ENCODE data around the gene GABBR2.
"Not testable (repeated sequence)": the region's sequence is repeated elsewhere in the genome, so short reads cannot be mapped to it uniquely, and the experiment has no call there.

GABBR2 gene

GRCh38 chr9:98275159-98275558 is 433.6 kb downstream of the GABBR2 start:
- Histone ChIP-seq H4K20me1 (ENCODE audit: insufficient read depth, low read length) (no peaks in the 10 kb centered on the region), H3K4me3 (ENCODE audit: low read length) (no peak overlapping the region), H3K9ac (ENCODE audit: low read length) (no peak overlapping the region), H3K4me2 (ENCODE audit: low read depth, low read length) (no peak overlapping the region), H2AFZ (ENCODE audit: low read length) (no peak overlapping the region), H3K9me3 (replicated peaks; ENCODE audit: insufficient read depth, low read length) (no peaks in the 10 kb centered on the region), H3K36me3 (replicated peaks; ENCODE audit: insufficient read depth, low read length) (no peaks in the 10 kb centered on the region), H3K27me3 (replicated peaks; ENCODE audit: insufficient read depth, low read length) (no peaks in the 10 kb centered on the region), H3K27ac (ENCODE audit: low read length) (no peak overlapping the region), H3K9me2 (replicated peaks; ENCODE audit: insufficient read depth, low read length) (no peaks in the 10 kb centered on the region), H3K4me1 (ENCODE audit: low read length) (no peaks in the 10 kb centered on the region), H3F3A (ENCODE audit: insufficient read depth, low read length) (no peaks in the 10 kb centered on the region), H3K79me2 (ENCODE audit: low read length) (no peaks in the 10 kb centered on the region)
- no peak for DNase-seq
- TF ChIP-seq EZH2 (optimal IDR thresholded peaks at IDR 0.05; ENCODE audit: low read depth, low read length) (no peak), EZH2phosphoT487 (IDR thresholded peaks at IDR 0.05; ENCODE audit: low read length) (no peak), CTCF (IDR thresholded peaks at IDR 0.05; ENCODE audit: low read length) (no peak)

- Histone ChIP-seq H3K27ac (ENCODE audit: low read length) (no peak overlapping the region), H3K36me3 (replicated peaks; ENCODE audit: insufficient read depth, low read length) (no peaks in the 10 kb centered on the region), H3K4me3 (ENCODE audit: low read length) (no peak overlapping the region), H2AFZ (ENCODE audit: low read length) (no peak overlapping the region), H3K27me3 (replicated peaks; ENCODE audit: insufficient read depth, low read length) (no peaks in the 10 kb centered on the region), H4K20me1 (ENCODE audit: insufficient read depth, low read length) (no peaks in the 10 kb centered on the region), H3K4me1 (ENCODE audit: low read length) (no peaks in the 10 kb centered on the region), H3K79me2 (ENCODE audit: low read length) (no peaks in the 10 kb centered on the region), H3K9ac (ENCODE audit: low read length) (no peak overlapping the region), H3K9me2 (replicated peaks; ENCODE audit: insufficient read depth, low read length) (no peaks in the 10 kb centered on the region), H3F3A (ENCODE audit: insufficient read depth, low read length) (no peaks in the 10 kb centered on the region), H3K4me2 (ENCODE audit: low read depth, low read length) (no peak overlapping the region), H3K9me3 (replicated peaks; ENCODE audit: insufficient read depth, low read length) (no peaks in the 10 kb centered on the region)
- TF ChIP-seq CTCF (IDR thresholded peaks at IDR 0.05; ENCODE audit: low read length) (no peak), EZH2 (optimal IDR thresholded peaks at IDR 0.05; ENCODE audit: low read depth, low read length) (no peak)
- DNase-seq = no peak
Measured at GRCh38 chr9:98272083-98272482, 436.7 kb downstream of the GABBR2 start.

DNA sequence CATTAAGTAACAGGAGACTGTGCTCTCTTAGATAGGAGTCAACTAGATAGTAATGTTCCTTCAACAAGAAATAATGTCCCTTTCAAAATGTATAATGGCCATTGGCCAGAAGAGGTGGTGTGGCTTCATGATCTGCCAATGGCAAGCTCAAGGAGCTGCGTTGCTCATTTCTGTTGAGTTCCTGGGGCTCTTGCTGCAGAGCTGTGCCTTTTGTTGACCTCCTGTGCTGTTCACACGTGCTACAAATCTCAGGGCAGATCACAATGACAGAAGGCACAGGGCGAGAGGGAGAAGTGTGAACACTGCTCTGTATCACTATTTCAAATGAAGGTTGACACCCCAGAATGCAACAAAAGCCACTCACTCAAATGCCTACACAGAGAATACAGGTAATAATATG is 437.3 kb downstream of the GABBR2 start:
- TF ChIP-seq EZH2phosphoT487 (IDR thresholded peaks at IDR 0.05; ENCODE audit: low read length) (no peak), EZH2 (optimal IDR thresholded peaks at IDR 0.05; ENCODE audit: low read depth, low read length) (no peak), CTCF (IDR thresholded peaks at IDR 0.05; ENCODE audit: low read length) (no peak)
- Histone ChIP-seq H2AFZ (ENCODE audit: low read length) (no peak overlapping the region), H3K27ac (ENCODE audit: low read length) (no peak overlapping the region), H3K9me3 (replicated peaks; ENCODE audit: insufficient read depth, low read length) (no peaks in the 10 kb centered on the region), H4K20me1 (ENCODE audit: insufficient read depth, low read length) (no peaks in the 10 kb centered on the region), H3K36me3 (replicated peaks; ENCODE audit: insufficient read depth, low read length) (no peaks in the 10 kb centered on the region), H3K9ac (ENCODE audit: low read length) (no peak overlapping the region), H3K79me2 (ENCODE audit: low read length) (no peaks in the 10 kb centered on the region), H3K9me2 (replicated peaks; ENCODE audit: insufficient read depth, low read length) (no peaks in the 10 kb centered on the region), H3K27me3 (replicated peaks; ENCODE audit: insufficient read depth, low read length) (no peaks in the 10 kb centered on the region), H3K4me2 (ENCODE audit: low read depth, low read length) (no peak overlapping the region), H3F3A (ENCODE audit: insufficient read depth, low read length) (no peaks in the 10 kb centered on the region), H3K4me1 (ENCODE audit: low read length) (no peaks in the 10 kb centered on the region), H3K4me3 (ENCODE audit: low read length) (no peak overlapping the region)
- DNase-seq = no peak

DNA sequence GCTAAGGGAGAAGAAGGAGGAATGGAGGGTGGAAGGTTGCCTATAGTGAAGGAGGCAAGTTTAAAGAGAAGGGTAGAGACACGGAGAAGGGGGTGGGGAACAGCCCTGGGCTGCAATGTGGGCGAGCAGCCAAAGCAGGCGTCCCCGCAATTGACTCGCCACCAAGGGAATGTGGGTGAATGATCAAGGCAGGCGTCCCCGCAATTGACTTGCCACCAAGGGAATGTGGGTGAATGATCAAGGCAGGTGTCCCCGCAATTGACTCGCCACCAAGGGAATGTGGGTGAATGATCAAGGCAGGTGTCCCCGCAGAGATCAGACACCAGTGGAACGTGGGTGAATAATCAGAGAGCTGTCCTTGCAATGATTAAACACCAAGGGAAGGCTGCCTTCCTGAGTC is 438.5 kb downstream of the GABBR2 start:
- H3K27ac ChIP-seq (ENCODE audit: low read length); H3K36me3 ChIP-seq (replicated peaks; ENCODE audit: insufficient read depth, low read length); H3F3A ChIP-seq (ENCODE audit: insufficient read depth, low read length); H3K9me2 ChIP-seq (replicated peaks; ENCODE audit: insufficient read depth, low read length); H3K4me2 ChIP-seq (ENCODE audit: low read depth, low read length); H3K9me3 ChIP-seq (replicated peaks; ENCODE audit: insufficient read depth, low read length); H3K4me1 ChIP-seq (ENCODE audit: low read length); H2AFZ ChIP-seq (ENCODE audit: low read length); H4K20me1 ChIP-seq (ENCODE audit: insufficient read depth, low read length); H3K79me2 ChIP-seq (ENCODE audit: low read length); H3K27me3 ChIP-seq (replicated peaks; ENCODE audit: insufficient read depth, low read length); DNase-seq; H3K9ac ChIP-seq (ENCODE audit: low read length); H3K4me3 ChIP-seq (ENCODE audit: low read length): not testable (repeated sequence)

GRCh38 chr9:98269652-98270051 is 439.1 kb downstream of the GABBR2 start:
- not testable (repeated sequence) for H3K4me1 ChIP-seq (ENCODE audit: low read length); H2AFZ ChIP-seq (ENCODE audit: low read length); H3F3A ChIP-seq (ENCODE audit: insufficient read depth, low read length); H4K20me1 ChIP-seq (ENCODE audit: insufficient read depth, low read length); H3K9me2 ChIP-seq (replicated peaks; ENCODE audit: insufficient read depth, low read length); DNase-seq; H3K4me3 ChIP-seq (ENCODE audit: low read length); H3K9ac ChIP-seq (ENCODE audit: low read length); H3K9me3 ChIP-seq (replicated peaks; ENCODE audit: insufficient read depth, low read length); H3K27ac ChIP-seq (ENCODE audit: low read length); H3K79me2 ChIP-seq (ENCODE audit: low read length); H3K27me3 ChIP-seq (replicated peaks; ENCODE audit: insufficient read depth, low read length); H3K4me2 ChIP-seq (ENCODE audit: low read depth, low read length); H3K36me3 ChIP-seq (replicated peaks; ENCODE audit: insufficient read depth, low read length)

DNA sequence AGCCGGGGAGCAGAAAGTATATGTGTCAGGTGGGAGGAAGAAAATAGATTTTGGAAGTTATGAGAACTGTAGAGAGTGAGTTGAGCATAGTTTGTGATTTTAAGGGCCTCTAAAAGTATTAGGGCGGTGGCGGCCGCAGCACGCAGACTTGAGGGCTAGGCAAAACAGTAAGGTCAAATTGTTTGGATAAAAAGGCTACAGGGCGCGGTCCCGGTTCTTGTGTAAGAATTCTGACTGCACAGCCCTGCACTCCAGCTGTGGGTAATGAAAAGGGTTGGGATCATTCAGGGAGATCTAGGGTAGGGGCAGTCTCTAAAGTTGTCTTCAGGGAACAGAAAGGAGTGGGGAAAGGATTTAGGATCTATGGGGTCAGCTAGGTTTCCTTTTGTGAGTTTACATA is 441.2 kb downstream of the GABBR2 start:
- not testable (repeated sequence) for H4K20me1 ChIP-seq (ENCODE audit: insufficient read depth, low read length); H3K27ac ChIP-seq (ENCODE audit: low read length); H3K4me2 ChIP-seq (ENCODE audit: low read depth, low read length); H3K27me3 ChIP-seq (replicated peaks; ENCODE audit: insufficient read depth, low read length); H2AFZ ChIP-seq (ENCODE audit: low read length); H3F3A ChIP-seq (ENCODE audit: insufficient read depth, low read length); H3K9ac ChIP-seq (ENCODE audit: low read length); DNase-seq; H3K4me1 ChIP-seq (ENCODE audit: low read length); H3K4me3 ChIP-seq (ENCODE audit: low read length); H3K9me2 ChIP-seq (replicated peaks; ENCODE audit: insufficient read depth, low read length); H3K36me3 ChIP-seq (replicated peaks; ENCODE audit: insufficient read depth, low read length); H3K9me3 ChIP-seq (replicated peaks; ENCODE audit: insufficient read depth, low read length); H3K79me2 ChIP-seq (ENCODE audit: low read length)

All from MM.1S (cell line).